Calu3 (cell line): Measurements from ENCODE around the gene DRAXIN. TPM values are rescaled to one million over a fixed set of nuclear protein-coding genes. Genes with fewer than 3 reads are reported as not detected.

Source experiments
- BruUV-seq: library from RNA; stranded (reverse); fragments of 400-500 nt; replicated peaks from 2 replicates; lab custom pipeline; 2021; lab: Mats Ljungman, UMichigan
- CTCF ChIA-PET: fragments of 300-600 bp; sonication (Branson Sonifier 250); formaldehyde crosslinking; loops from one replicate; lab custom pipeline; 2022; ENCODE audit warnings: antibody characterized with exemption; lab: Charles Lee
- DNase-seq: peaks from one replicate; pipeline ENCODE4 v3.0.0; 2022
- H3K27ac Mint-ChIP-seq: one replicate; pipeline ENCODE4 v1.8.0; 2022; ENCODE audit warnings: mixed read lengths; ENCODE audit not compliant: unreplicated experiment
- H3K27me3 Mint-ChIP-seq: one replicate; pipeline ENCODE4 v1.8.0; 2022; ENCODE audit warnings: mixed read lengths; ENCODE audit not compliant: unreplicated experiment
- H3K36me3 Mint-ChIP-seq: one replicate; pipeline ENCODE4 v1.8.0; 2022; ENCODE audit warnings: mild to moderate bottlenecking, moderate library complexity, mixed read lengths; ENCODE audit not compliant: insufficient read depth, unreplicated experiment
- H3K4me1 Mint-ChIP-seq: one replicate; pipeline ENCODE4 v1.8.0; 2022; ENCODE audit warnings: mild to moderate bottlenecking, low read depth, mixed read lengths; ENCODE audit not compliant: unreplicated experiment
- H3K4me3 Mint-ChIP-seq: one replicate; pipeline ENCODE4 v1.8.0; 2022; ENCODE audit warnings: mild to moderate bottlenecking, low read depth, moderate library complexity, mixed read lengths; ENCODE audit not compliant: unreplicated experiment
- H3K9me3 Mint-ChIP-seq: one replicate; pipeline ENCODE4 v1.8.0; 2022; ENCODE audit warnings: low read depth, mixed read lengths; ENCODE audit not compliant: unreplicated experiment
- CTCF ChIP-seq: fragments of 200-600 bp; IDR thresholded peaks from one replicate; pipeline ENCODE4 v1.8.0; 2022; ENCODE audit warnings: antibody characterized with exemption; ENCODE audit not compliant: unreplicated experiment
- intact Hi-C: fragments of 100-400 bp; cut with micrococcal nuclease; formaldehyde crosslinking; loops from one replicate; pipeline ENCODE4 v1.10.0; 2022; ENCODE audit not compliant: unreplicated experiment
- total RNA-seq: library from RNA; stranded (reverse); gene quantifications from 2 replicates; pipeline ENCODE4 v1.2.3, GENCODE V29; 2022

The DRAXIN gene
- total RNA-seq, 1 experiment from 2014 or later = not detected

- Mint-ChIP-seq H3K36me3 (no peaks in the 10 kb centered on the region), H3K27ac (no peak overlapping the region), H3K9me3 (no peaks in the 10 kb centered on the region), H3K4me3 (no peak overlapping the region), H3K27me3 (peaks cover 5% of the 10 kb centered on the region), H3K4me1 (no peaks in the 10 kb centered on the region)
- no TSS peak for BruUV-seq
- CTCF ChIA-PET = no interaction called here
- intact Hi-C loops = no loop called here
- no peak for TF ChIP-seq CTCF
- DNase-seq = no peak
Observed at GRCh38 chr1:11768821-11769220, 77.3 kb downstream of the DRAXIN start.

GRCh38 chr1:11769274-11769673 lies 77.8 kb downstream of the DRAXIN start:
- no TSS peak for BruUV-seq
- DNase-seq = no peak
- CTCF ChIA-PET = interaction anchor here (0.6 kb wide), 1 partner anchor 10 kb away, joined by 4 read pairs; no protein-coding TSS in a partner anchor
- intact Hi-C loops = no loop called here
- TF ChIP-seq CTCF = no peak
- Mint-ChIP-seq H3K9me3 (no peaks in the 10 kb centered on the region), H3K4me1 (no peaks in the 10 kb centered on the region), H3K27ac (no peak overlapping the region), H3K36me3 (no peaks in the 10 kb centered on the region), H3K4me3 (no peak overlapping the region), H3K27me3 (peaks cover under 1% of the 10 kb centered on the region)

- CTCF ChIA-PET = interaction anchor here (0.6 kb wide), 1 partner anchor 10 kb away, joined by 4 read pairs; no protein-coding TSS in a partner anchor
- Mint-ChIP-seq H3K27me3 (no peaks in the 10 kb centered on the region), H3K9me3 (no peaks in the 10 kb centered on the region), H3K36me3 (no peaks in the 10 kb centered on the region), H3K27ac (no peak overlapping the region), H3K4me1 (no peaks in the 10 kb centered on the region), H3K4me3 (no peak overlapping the region)
- intact Hi-C loops = no loop called here
- DNase-seq = no peak
- no TSS peak for BruUV-seq
- TF ChIP-seq CTCF = no peak
Observed at GRCh38 chr1:11770011-11770410, 78.5 kb downstream of the DRAXIN start.

- H3K4me3 Mint-ChIP-seq = no peak overlapping the region
- H3K9me3 Mint-ChIP-seq = no peaks in the 10 kb centered on the region
- TF ChIP-seq CTCF = no peak
- no peak overlapping the region for H3K27ac Mint-ChIP-seq
- BruUV-seq = no TSS peak
- CTCF ChIA-PET = no interaction called here
- no peak for DNase-seq
- H3K36me3 Mint-ChIP-seq = no peaks in the 10 kb centered on the region
- H3K4me1 Mint-ChIP-seq = no peaks in the 10 kb centered on the region
- intact Hi-C loops = no loop called here
- peaks cover 11% of the 10 kb centered on the region for H3K27me3 Mint-ChIP-seq
Observed at GRCh38 chr1:11771481-11772043, 80.1 kb downstream of the DRAXIN start.
